Measurements from ENCODE around the gene GCN1.

DNA sequence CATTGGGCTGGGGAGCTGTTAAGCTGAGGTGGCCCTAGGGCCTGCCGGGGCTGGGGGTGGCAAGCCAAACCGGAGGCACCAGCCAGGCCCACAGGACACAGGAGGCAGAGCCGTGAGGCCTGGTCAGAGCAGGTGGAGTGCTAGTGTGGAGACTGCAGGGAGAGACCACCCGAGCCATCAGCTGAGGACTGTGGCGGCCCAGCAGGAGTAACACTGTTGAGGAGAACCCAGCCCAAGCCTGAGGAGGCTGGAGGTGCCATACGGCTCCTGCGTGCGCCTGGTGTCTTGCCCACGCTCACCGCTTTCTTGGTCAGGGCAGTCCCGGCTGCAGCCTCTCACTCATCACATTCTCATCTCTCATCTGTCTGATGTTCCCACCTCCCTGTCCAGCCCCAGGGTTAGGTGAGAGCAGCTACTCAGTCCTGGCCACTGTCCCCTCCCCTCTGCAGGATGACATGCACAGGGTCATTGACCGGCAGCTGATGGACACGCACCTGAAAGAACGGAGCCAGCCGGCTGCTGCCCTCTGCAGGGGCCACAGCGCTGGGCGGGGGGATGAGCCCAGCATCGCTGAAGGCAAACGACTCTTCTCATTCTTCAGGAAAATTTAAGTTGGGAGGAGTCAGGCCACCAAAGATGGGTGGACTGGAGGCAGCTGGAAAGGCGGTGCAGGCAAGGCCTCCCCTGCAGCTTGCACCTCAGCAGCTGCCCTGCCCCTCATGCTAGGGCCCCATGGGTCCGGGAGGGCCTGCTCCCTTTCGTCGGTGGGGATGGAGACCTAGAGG is 101.8 kb downstream of the GCN1 start:
- TF ChIP-seq POLR2A (IDR thresholded peaks at IDR 0.05; ENCODE audit: low read depth, low read length) = no peak
- no peak for TF ChIP-seq TAF1 (IDR thresholded peaks at IDR 0.05; ENCODE audit: borderline replicate concordance, low read depth, low read length)
- no peak for TF ChIP-seq POLR2AphosphoS5 (IDR thresholded peaks at IDR 0.05; ENCODE audit: low read depth, low read length)

Measured in GM12892 (cell line).